ENCODE data around the gene ATP1A1. TPM values are rescaled to one million over a fixed set of nuclear protein-coding genes. Genes with fewer than 3 reads are reported as not detected.

ATP1A1 gene
- total and polyA plus RNA-seq, 9 of the 15 experiments (the other 6 are each of a cell fraction or from before 2014, with no cell fraction given), result 99.3 to 513 (median 234) TPM

DNA sequence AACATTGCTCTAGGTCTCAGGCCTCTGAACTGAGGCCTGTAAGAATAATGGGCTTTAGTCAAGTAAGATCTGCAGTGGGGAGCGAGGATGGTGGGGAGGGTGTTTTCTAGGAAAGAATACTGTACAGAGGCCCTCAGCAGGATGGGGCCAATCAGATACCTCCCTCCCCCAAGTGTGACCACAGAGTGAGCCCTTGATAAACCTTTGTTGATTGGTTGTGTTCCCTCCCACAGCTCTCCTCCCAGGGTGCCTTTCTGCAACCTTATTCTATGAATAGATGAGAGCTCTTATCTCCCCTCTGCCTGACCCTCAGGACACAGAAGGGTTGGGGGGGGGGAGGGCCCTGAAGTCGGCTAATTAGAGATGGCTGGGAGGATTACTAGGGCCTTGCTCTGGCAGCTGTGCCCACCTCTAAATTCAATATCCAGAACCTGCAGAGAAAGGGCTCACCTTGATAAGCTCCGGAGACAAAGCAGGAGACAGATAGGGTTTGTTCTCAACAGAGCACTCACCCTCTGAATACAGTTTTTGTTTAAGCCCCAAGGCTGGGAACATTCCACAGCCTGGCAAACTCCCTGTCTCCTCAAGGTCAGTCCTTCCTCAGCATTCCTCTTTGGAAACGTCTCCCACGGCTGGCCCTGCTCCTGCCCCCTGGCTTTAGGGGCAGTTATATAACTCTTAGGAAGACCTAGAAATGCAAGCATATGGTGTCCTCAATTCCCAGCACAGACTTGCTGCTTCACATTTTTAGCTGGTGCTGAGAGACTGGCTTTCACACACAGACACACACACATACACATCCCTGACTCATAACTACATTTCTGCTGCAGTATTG, 42.9 kb downstream of the ATP1A1 start (continued):
- TF ChIP-seq YY1 (IDR thresholded peaks at IDR 0.05; ENCODE audit: borderline replicate concordance in 1 of 3, control insufficient read depth in 1 of 3, extremely low read depth in 1 of 3, insufficient read depth in 3 of 3, insufficient read length in 1 of 3, insufficient replicate concordance in 2 of 3, low read depth in 1 of 3, low read length in 2 of 3) (peak in 1 of 3 experiments; percentile 28), ELF4 (CRISPR knock-in tag; IDR thresholded peaks at IDR 0.05) (0 out of 2 replicates have a peak, but pooled peaks have one; percentile 23), LEF1 (IDR thresholded peaks at IDR 0.05) (peak; percentile 90), POLR2AphosphoS5 (IDR thresholded peaks at IDR 0.05; ENCODE audit: control insufficient read depth, insufficient read depth, low read depth, low read length) (peak; percentile 86), BRCA1 (IDR thresholded peaks at IDR 0.05) (no peak), BRCA1 (CRISPR knock-in tag; IDR thresholded peaks at IDR 0.05) (no peak), MYNN (IDR thresholded peaks at IDR 0.05) (peak; percentile 89), MYNN (CRISPR knock-in tag; IDR thresholded peaks at IDR 0.05) (no peak), PML (IDR thresholded peaks at IDR 0.05; ENCODE audit: low read length) (peak; percentile 66), GATAD2B (IDR thresholded peaks at IDR 0.05; ENCODE audit: borderline replicate concordance) (0 out of 2 replicates have a peak, but pooled peaks have one; percentile 11), SP1 (CRISPR knock-in tag; IDR thresholded peaks at IDR 0.05) (peak; percentile 44; the same call in 1 of the 2 replicates), NFIC (IDR thresholded peaks at IDR 0.05) (peak; percentile 71)
- TF ChIP-seq, protein P1, sequence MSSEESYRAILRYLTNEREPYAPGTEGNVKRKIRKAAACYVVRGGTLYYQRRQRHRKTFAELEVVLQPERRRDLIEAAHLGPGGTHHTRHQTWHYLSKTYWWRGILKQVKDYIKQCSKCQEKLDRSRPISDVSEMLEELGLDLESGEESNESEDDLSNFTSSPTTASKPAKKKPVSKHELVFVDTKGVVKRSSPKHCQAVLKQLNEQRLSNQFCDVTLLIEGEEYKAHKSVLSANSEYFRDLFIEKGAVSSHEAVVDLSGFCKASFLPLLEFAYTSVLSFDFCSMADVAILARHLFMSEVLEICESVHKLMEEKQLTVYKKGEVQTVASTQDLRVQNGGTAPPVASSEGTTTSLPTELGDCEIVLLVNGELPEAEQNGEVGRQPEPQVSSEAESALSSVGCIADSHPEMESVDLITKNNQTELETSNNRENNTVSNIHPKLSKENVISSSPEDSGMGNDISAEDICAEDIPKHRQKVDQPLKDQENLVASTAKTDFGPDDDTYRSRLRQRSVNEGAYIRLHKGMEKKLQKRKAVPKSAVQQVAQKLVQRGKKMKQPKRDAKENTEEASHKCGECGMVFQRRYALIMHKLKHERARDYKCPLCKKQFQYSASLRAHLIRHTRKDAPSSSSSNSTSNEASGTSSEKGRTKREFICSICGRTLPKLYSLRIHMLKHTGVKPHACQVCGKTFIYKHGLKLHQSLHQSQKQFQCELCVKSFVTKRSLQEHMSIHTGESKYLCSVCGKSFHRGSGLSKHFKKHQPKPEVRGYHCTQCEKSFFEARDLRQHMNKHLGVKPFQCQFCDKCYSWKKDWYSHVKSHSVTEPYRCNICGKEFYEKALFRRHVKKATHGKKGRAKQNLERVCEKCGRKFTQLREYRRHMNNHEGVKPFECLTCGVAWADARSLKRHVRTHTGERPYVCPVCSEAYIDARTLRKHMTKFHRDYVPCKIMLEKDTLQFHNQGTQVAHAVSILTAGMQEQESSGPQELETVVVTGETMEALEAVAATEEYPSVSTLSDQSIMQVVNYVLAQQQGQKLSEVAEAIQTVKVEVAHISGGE (CRISPR knock-in tag; IDR thresholded peaks at IDR 0.05), result peak in 1 of 3 experiments; percentile 42; a peak in 2 of 6 replicates
- TF ChIP-seq, protein P2, sequence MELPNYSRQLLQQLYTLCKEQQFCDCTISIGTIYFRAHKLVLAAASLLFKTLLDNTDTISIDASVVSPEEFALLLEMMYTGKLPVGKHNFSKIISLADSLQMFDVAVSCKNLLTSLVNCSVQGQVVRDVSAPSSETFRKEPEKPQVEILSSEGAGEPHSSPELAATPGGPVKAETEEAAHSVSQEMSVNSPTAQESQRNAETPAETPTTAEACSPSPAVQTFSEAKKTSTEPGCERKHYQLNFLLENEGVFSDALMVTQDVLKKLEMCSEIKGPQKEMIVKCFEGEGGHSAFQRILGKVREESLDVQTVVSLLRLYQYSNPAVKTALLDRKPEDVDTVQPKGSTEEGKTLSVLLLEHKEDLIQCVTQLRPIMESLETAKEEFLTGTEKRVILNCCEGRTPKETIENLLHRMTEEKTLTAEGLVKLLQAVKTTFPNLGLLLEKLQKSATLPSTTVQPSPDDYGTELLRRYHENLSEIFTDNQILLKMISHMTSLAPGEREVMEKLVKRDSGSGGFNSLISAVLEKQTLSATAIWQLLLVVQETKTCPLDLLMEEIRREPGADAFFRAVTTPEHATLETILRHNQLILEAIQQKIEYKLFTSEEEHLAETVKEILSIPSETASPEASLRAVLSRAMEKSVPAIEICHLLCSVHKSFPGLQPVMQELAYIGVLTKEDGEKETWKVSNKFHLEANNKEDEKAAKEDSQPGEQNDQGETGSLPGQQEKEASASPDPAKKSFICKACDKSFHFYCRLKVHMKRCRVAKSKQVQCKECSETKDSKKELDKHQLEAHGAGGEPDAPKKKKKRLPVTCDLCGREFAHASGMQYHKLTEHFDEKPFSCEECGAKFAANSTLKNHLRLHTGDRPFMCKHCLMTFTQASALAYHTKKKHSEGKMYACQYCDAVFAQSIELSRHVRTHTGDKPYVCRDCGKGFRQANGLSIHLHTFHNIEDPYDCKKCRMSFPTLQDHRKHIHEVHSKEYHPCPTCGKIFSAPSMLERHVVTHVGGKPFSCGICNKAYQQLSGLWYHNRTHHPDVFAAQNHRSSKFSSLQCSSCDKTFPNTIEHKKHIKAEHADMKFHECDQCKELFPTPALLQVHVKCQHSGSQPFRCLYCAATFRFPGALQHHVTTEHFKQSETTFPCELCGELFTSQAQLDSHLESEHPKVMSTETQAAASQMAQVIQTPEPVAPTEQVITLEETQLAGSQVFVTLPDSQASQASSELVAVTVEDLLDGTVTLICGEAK (IDR thresholded peaks at IDR 0.05), result no peak
- TF ChIP-seq, protein P2 (CRISPR knock-in tag; IDR thresholded peaks at IDR 0.05), result no peak
